Measurements from ENCODE around the gene GLB1L2.

DNA sequence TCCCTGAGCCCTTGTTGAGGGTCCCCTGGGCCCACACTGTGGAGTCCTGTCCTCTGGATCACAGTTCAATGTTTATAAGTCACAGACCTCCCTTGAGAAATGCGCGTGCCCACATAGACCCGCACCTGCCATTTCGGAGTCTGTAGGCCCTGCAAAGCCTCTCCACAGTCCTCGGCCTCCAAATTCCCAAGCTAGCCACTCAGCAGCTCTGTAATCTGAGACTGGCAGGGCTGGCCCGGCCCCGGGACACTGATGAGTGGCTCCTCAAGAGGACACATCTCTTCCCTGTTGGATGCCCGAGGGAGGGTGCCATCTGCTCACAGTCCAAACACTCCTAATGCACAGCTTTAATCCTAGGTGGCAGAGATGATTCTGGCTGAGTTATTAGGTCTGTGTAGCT lies 41.2 kb downstream of the GLB1L2 start:
- no peak for TF ChIP-seq MXI1 (IDR thresholded peaks at IDR 0.05; ENCODE audit: borderline replicate concordance, low read depth, low read length)
- TF ChIP-seq SMC3 (IDR thresholded peaks at IDR 0.05; ENCODE audit: low read depth, low read length) = no peak
- TF ChIP-seq, protein P1, sequence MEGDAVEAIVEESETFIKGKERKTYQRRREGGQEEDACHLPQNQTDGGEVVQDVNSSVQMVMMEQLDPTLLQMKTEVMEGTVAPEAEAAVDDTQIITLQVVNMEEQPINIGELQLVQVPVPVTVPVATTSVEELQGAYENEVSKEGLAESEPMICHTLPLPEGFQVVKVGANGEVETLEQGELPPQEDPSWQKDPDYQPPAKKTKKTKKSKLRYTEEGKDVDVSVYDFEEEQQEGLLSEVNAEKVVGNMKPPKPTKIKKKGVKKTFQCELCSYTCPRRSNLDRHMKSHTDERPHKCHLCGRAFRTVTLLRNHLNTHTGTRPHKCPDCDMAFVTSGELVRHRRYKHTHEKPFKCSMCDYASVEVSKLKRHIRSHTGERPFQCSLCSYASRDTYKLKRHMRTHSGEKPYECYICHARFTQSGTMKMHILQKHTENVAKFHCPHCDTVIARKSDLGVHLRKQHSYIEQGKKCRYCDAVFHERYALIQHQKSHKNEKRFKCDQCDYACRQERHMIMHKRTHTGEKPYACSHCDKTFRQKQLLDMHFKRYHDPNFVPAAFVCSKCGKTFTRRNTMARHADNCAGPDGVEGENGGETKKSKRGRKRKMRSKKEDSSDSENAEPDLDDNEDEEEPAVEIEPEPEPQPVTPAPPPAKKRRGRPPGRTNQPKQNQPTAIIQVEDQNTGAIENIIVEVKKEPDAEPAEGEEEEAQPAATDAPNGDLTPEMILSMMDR (conservative IDR thresholded peaks at IDR 0.05; ENCODE audit: low read depth, low read length) = no peak
- no peak for TF ChIP-seq MAZ (IDR thresholded peaks at IDR 0.05; ENCODE audit: borderline replicate concordance, low read depth, low read length)
- TF ChIP-seq, protein P2, sequence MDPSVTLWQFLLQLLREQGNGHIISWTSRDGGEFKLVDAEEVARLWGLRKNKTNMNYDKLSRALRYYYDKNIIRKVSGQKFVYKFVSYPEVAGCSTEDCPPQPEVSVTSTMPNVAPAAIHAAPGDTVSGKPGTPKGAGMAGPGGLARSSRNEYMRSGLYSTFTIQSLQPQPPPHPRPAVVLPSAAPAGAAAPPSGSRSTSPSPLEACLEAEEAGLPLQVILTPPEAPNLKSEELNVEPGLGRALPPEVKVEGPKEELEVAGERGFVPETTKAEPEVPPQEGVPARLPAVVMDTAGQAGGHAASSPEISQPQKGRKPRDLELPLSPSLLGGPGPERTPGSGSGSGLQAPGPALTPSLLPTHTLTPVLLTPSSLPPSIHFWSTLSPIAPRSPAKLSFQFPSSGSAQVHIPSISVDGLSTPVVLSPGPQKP (IDR thresholded peaks at IDR 0.05; ENCODE audit: borderline replicate concordance, low read depth, low read length) = no peak
- TF ChIP-seq MAFK (IDR thresholded peaks at IDR 0.05; ENCODE audit: low read depth, low read length) = no peak
- no peak for TF ChIP-seq CEBPB (IDR thresholded peaks at IDR 0.05; ENCODE audit: low read depth, low read length)
- TF ChIP-seq POLR2A (IDR thresholded peaks at IDR 0.05; ENCODE audit: low read depth, low read length) = no peak
- no peak for TF ChIP-seq RFX5 (IDR thresholded peaks at IDR 0.05; ENCODE audit: low read depth, low read length)
- no peak for TF ChIP-seq RAD21 (IDR thresholded peaks at IDR 0.05; ENCODE audit: low read length)
- TF ChIP-seq BHLHE40 (IDR thresholded peaks at IDR 0.05; ENCODE audit: low read depth, low read length) = no peak
- TF ChIP-seq, protein P3, sequence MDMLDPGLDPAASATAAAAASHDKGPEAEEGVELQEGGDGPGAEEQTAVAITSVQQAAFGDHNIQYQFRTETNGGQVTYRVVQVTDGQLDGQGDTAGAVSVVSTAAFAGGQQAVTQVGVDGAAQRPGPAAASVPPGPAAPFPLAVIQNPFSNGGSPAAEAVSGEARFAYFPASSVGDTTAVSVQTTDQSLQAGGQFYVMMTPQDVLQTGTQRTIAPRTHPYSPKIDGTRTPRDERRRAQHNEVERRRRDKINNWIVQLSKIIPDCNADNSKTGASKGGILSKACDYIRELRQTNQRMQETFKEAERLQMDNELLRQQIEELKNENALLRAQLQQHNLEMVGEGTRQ (IDR thresholded peaks at IDR 0.05; ENCODE audit: low read depth, low read length) = no peak
- no peak for TF ChIP-seq FOS (IDR thresholded peaks at IDR 0.05; ENCODE audit: low read depth, low read length)
- TF ChIP-seq RCOR1 (IDR thresholded peaks at IDR 0.05; ENCODE audit: insufficient replicate concordance, low read length) = no peak
